GM06990 (cell line): Measurements from ENCODE around the gene MRPL49.
"Not testable (repeated sequence)": the region's sequence is repeated elsewhere in the genome, so short reads cannot be mapped to it uniquely, and the experiment has no call there.

Experiments used
- DNase-seq: peaks from one replicate; pipeline ENCODE4 v3.0.0-alpha.2; 2011; ENCODE audit not compliant: insufficient read length; ENCODE audit errors: extremely low read depth
- H3K27me3 ChIP-seq: replicated peaks from 2 replicates; pipeline ENCODE4 v1.6.0; 2011; ENCODE audit warnings: low read length; ENCODE audit not compliant: control insufficient read depth, insufficient read depth
- H3K36me3 ChIP-seq: 2 replicates; pipeline ENCODE4 v1.5.1; 2011; ENCODE audit warnings: low read length; ENCODE audit not compliant: control insufficient read depth, insufficient read depth
- H3K4me3 ChIP-seq: replicated peaks from 2 replicates; pipeline ENCODE4 v1.5.1; 2011; ENCODE audit warnings: low read depth, mild to moderate bottlenecking, control low read depth, low read length
- TF ChIP-seq, protein P1 (sequence below): IDR thresholded peaks from 2 replicates; pipeline ENCODE4 v1.5.1; 2011; ENCODE audit warnings: low read length, control low read depth, mild to moderate bottlenecking, inconsistent platforms; ENCODE audit not compliant: insufficient read depth, poor library complexity, severe bottlenecking

The MRPL49 gene

DNA sequence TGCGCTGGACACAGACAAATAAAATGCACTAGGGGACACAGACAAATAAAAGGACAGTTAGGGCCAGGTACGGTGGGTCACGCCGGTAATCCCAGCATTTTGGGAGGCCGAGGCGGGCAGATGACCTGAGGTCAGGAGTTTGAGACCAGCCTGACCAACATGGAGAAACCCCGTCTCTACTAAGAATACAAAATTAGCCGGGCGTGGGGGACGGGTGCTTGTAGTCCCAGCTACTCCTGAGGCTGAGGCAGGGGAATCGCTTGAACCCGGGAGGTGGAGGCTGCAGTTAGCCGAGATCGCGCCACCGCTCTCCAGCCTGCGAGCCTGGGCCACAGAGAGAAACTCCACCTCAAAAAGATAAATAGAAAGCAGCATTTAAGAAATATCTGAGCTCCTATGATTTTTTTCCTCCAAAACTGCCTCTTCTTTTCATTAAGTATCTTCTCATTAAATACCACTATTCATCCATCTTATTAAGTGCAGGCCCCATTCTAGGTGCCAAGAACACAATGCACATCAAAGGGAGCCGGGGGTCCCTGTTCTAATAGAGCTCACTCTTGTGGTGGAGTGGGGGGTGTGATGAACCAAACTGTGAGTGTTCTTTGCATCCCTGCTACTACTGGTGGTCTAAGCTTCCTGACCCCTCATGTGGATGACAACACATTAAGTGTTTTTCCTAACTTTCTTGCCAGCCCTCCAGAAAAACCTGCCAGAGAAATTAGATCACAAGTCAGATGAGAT is 3.9 kb upstream of the MRPL49 start:
- Histone ChIP-seq H3K4me3 (no peak overlapping the region), H3K27me3 (no peaks in the 10 kb centered on the region), H3K36me3 (peaks cover 20% of the 10 kb centered on the region)
- TF ChIP-seq, protein P1, sequence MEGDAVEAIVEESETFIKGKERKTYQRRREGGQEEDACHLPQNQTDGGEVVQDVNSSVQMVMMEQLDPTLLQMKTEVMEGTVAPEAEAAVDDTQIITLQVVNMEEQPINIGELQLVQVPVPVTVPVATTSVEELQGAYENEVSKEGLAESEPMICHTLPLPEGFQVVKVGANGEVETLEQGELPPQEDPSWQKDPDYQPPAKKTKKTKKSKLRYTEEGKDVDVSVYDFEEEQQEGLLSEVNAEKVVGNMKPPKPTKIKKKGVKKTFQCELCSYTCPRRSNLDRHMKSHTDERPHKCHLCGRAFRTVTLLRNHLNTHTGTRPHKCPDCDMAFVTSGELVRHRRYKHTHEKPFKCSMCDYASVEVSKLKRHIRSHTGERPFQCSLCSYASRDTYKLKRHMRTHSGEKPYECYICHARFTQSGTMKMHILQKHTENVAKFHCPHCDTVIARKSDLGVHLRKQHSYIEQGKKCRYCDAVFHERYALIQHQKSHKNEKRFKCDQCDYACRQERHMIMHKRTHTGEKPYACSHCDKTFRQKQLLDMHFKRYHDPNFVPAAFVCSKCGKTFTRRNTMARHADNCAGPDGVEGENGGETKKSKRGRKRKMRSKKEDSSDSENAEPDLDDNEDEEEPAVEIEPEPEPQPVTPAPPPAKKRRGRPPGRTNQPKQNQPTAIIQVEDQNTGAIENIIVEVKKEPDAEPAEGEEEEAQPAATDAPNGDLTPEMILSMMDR, result no peak
- DNase-seq, result no peak

DNA sequence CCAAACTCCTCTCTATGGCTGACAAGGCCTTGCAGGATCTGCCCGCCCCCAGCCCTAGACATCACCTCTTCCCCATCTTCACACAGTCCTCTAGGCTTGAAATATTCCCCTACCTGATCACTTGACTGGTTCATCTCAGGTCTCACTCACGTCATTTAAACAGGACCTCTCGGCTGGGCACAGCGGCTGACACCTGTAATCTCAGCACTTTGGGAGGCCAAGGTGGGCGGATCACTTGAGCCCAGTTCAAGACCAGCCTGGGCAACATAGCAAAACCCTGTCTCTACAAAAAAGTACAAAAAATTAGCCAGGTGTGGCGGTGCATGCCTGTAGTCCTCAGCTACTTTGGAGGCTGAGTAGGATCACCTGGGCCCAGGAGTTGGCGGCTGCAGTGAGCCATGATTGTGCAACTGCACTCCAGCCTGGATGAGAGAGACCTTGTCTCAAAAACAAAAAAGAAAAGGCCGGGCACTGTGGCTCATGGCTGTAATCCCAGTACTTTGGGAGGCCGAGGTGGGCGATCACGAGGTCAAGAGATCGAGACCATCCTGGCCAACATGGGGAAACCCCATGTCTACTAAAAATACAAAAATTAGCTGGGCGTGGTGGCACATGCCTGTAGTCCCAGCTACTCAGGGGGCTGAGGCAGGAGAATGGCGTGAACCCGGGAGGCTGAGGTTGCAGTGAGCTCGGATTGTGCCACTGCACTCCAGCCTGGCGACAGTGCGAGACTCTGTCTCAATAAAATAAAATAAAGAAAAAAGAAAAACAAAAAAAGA is 3.0 kb upstream of the MRPL49 start:
- peaks cover 20% of the 10 kb centered on the region for H3K36me3 ChIP-seq
- not testable (repeated sequence) for DNase-seq, H3K4me3 ChIP-seq, H3K27me3 ChIP-seq

DNA sequence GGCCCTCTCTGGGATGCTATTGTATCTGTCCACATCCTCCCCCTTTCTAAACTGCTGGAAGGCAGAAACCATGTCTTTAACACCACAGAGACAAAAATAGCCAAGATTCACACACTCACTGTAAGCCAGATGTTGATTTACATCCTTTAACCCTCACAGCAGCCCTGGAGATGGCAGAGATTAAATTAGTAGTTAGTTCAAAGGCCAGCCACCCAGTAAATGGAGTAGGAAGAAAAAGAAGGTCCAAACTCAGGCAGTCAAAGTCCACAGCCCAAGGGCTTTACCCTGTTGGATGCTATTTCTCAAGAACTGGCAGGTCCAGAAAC is 2.5 kb upstream of the MRPL49 start:
- Histone ChIP-seq H3K27me3 (no peaks in the 10 kb centered on the region), H3K36me3 (peaks cover 22% of the 10 kb centered on the region), H3K4me3 (no peak overlapping the region)
- TF ChIP-seq, protein P1, result no peak
- DNase-seq, result no peak

DNA sequence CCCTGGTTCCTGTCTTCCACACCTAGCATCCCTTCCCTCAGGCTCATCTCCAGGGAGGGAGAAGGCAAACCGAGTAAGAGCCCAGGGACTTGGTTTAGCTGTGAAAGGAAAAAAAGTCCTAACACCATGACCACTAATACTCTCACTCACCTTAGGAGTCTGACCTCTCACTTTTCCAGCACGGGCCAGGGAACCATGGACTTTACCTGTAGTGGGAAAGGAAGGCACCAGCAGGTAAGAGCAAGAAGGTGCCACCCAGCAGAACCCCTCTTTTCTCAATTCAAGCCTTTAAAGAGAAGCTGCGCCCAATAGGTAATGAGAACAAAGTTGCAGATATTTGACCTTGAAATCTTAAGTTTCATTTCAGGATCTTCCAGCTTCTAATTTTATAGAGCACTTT is 1.3 kb upstream of the MRPL49 start:
- TF ChIP-seq, protein P1, result no peak
- peak overlapping the region; percentile 92 for H3K4me3 ChIP-seq
- no peak for DNase-seq
- peaks cover 26% of the 10 kb centered on the region for H3K36me3 ChIP-seq
- no peaks in the 10 kb centered on the region for H3K27me3 ChIP-seq

DNA sequence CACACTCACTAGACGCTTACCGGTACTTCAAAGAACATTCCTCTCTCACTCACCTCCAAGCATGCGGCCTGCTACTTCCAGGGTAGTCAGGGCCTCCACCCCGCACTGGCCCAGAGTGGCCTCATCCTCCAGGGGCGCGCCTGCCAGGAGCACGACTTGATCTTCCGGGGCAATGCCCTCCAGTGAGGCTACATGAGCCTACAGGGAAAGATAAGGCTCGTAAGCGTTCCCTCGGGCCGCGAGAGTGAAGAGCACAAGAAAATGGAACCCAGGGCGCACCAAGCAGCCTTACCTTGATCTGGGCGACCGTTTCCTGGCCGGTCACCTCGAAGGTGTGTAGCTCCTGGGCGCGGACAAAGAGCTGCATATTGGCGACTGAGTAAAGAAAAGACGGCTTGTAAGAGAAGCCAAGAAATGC is 665 bp upstream of the MRPL49 start:
- TF ChIP-seq, protein P1, result no peak
- peaks cover 31% of the 10 kb centered on the region for H3K36me3 ChIP-seq
- peak overlapping the region; percentile 92 for H3K4me3 ChIP-seq
- H3K27me3 ChIP-seq, result no peaks in the 10 kb centered on the region
- DNase-seq, result no peak

DNA sequence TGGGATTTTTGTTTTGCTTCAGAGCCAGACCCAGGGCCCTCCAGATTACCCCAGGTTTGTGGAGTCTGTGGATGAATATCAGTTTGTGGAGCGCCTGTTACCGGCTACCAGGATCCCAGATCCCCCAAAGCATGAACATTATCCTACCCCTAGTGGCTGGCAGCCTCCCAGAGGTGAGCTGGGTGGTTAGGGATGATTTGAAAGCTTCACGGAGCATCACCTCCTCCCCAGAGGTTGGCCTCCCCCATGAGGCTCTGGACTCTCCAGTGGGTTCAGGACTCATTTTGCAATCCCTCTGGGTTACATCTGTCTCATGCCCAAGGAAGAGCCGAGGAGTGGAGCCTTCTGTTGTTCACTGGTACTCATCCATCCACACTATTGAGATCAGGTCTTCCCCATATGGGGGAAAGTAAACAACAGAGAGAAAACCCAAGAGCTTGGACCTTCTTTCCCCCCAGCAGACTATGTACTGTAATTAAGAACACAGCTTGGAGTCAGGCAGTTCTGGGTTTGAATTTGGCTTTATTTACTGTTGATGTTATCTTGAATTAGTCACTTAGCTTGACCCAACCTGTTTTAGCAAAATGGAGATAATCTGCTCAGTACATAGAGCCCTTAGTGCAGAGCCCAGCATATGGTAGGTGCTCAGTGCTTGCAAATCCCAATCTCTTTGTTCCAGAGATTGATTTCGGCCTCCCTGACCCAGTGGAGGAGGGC is 2.5 kb downstream of the MRPL49 start:
- TF ChIP-seq, protein P1, result no peak
- no peaks in the 10 kb centered on the region for H3K27me3 ChIP-seq
- H3K36me3 ChIP-seq, result peaks cover 48% of the 10 kb centered on the region
- H3K4me3 ChIP-seq, result no peak overlapping the region
- no peak for DNase-seq
